Measurements from ENCODE around the gene KLK15.
A peak's percentile ranks its signal among the peaks of the same experiment; 100 is the strongest.

The KLK15 gene

DNA sequence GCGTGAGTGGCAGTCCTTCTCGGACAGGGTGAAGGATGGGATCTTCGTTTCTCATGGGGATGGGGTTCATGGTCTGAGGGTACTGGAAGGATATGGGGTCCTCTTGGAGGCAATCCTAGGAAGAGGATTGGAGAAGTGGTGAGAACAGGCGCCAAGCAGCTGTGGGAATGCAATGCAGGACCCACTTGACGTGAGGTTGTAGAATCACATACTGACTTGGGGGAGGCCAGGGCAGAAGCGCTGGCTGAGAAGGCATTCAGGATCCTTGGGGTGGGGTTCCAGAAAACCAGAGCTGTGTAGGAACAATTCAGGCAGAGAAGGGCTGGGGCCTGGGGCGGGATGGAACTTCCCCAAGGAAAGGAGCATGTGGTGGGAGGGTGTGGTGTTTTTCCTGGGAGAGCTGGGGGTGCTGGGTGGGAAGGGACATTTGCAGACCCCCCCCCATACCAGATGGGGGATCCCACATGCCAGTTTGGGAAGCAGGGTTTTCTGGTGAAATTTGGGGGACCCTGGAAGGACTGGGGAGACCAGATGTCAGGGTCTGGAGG lies 10.6 kb downstream of the KLK15 start:
- DNase-seq (ENCODE audit: low read depth) = no peak
- TF ChIP-seq CTCF (IDR thresholded peaks at IDR 0.05; ENCODE audit: insufficient read depth, low read depth, low read length, missing control alignments) = no peak
- no peak overlapping the region for H3K4me3 ChIP-seq (ENCODE audit: low read length)

DNA sequence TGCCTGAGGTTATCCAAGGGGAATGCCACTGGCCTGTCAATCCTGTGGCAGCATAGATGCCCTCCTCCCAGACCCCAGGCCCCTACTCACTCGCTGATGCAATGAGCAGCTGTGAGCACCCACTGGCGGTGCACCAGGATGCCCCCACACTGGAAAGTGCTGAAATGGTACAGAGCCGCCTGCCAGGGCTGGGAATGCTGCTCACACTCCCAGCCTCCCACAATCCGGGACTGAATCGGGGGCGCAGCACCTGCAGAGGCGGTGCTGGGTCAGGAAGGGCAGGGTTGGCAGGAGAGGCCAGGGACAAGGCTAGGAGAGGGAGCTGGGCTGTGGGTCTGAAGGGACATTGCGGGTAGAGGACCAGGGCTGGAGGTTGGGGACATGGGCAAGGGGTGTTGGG lies 11.8 kb downstream of the KLK15 start:
- no peak for TF ChIP-seq CTCF (IDR thresholded peaks at IDR 0.05; ENCODE audit: insufficient read depth, low read depth, low read length, missing control alignments)
- DNase-seq (ENCODE audit: low read depth) = no peak
- no peak overlapping the region for H3K4me3 ChIP-seq (ENCODE audit: low read length)

- no peak overlapping the region for H3K4me3 ChIP-seq (ENCODE audit: low read length)
- TF ChIP-seq CTCF (IDR thresholded peaks at IDR 0.05; ENCODE audit: insufficient read depth, low read depth, low read length, missing control alignments) = no peak
- no peak for DNase-seq (ENCODE audit: low read depth)
These were observed 12.1 kb downstream of the KLK15 start for GRCh38 chr19:50821248-50821612.

- no peak for TF ChIP-seq CTCF (IDR thresholded peaks at IDR 0.05; ENCODE audit: insufficient read depth, low read depth, low read length, missing control alignments)
- no peak for DNase-seq (ENCODE audit: low read depth)
- no peak overlapping the region for H3K4me3 ChIP-seq (ENCODE audit: low read length)
These were observed 12.7 kb downstream of the KLK15 start for GRCh38 chr19:50820549-50821247.

DNA sequence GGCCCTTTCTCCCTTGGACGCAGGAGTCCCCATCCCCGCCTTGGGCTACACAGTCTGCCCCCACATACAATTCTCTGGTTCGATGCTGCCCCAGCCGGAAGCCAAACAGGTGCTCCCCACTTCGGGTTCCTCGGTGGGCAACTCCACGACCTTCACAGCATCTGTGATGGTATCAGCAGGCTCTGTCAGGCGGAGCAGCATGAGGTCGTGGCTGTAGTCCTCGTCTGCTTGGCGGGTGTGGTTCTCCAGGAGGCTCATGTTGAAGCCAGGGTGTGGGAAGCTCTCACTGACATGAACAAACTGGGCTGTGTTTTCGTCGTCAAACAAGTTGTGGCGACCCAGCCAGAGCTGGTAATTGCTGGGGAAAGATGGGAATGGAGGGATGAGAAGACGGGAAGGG lies 13.3 kb downstream of the KLK15 start:
- TF ChIP-seq CTCF (IDR thresholded peaks at IDR 0.05; ENCODE audit: insufficient read depth, low read depth, low read length, missing control alignments) = no peak
- H3K4me3 ChIP-seq (ENCODE audit: low read length) = no peak overlapping the region
- DNase-seq (ENCODE audit: low read depth) = peak; percentile 6

GRCh38 chr19:50819636-50820035 lies 13.7 kb downstream of the KLK15 start:
- H3K4me3 ChIP-seq (ENCODE audit: low read length) = no peak overlapping the region
- DNase-seq (ENCODE audit: low read depth) = no peak
- TF ChIP-seq CTCF (IDR thresholded peaks at IDR 0.05; ENCODE audit: insufficient read depth, low read depth, low read length, missing control alignments) = no peak
